ENCODE results near the gene MPI. TPM values are rescaled to one million over a fixed set of nuclear protein-coding genes. Genes with fewer than 3 reads are reported as not detected.

Gene MPI
- total and polyA plus RNA-seq, 2 donors (not counting 3 experiments of a cell fraction or from before 2014, with no cell fraction given): 36.3 to 69.3 TPM

DNA sequence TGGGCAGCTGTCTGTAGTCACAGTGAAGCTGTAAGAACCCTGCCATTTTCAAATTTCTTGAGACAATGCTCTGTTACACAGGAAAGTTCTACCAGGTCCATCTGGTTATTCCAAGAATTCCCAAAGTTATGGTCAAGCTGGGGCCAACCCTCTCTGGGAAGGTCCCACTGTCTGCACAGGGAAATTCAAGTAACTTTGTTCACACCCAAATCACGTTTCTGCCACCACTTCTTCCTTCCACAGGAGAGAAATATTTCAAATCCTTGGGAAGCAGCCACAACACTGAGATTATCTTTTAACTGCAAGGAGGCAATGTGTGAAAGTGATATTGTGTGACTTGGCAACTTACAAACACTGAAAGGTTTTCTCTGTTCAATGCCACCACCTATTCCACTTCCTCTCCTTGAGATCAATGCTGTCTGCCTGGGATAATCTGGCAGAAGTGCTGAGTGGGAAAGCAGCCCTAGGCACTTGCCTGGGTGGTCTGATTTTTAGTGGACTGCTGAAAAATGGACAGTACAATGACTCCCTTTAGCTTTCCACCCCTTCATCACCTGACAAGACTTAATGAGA is 22.3 kb upstream of the MPI start:
- Histone ChIP-seq H2AFZ (ENCODE audit: low read depth, low read length) (no peak overlapping the region), H3K9me1 (replicated peaks; ENCODE audit: control insufficient read depth, extremely low read depth, insufficient read depth, low read length) (no peaks in the 10 kb centered on the region), H4K20me1 (replicated peaks; ENCODE audit: control insufficient read depth, extremely low read depth, insufficient read depth, low read length) (no peaks in the 10 kb centered on the region), H3K9me3 (replicated peaks; ENCODE audit: control insufficient read depth, insufficient read depth, low read length) (no peaks in the 10 kb centered on the region), H3K9ac (replicated peaks; ENCODE audit: extremely low read depth, insufficient read depth, low read length) (no peak overlapping the region), H3K4me3 (replicated peaks in 1 of 3; ENCODE audit: insufficient read depth in 1 of 3, low read depth in 1 of 3, low read length in 3 of 3) (no peak overlapping the region), H3K27me3 (ENCODE audit: control insufficient read depth in 2 of 2, insufficient read depth in 2 of 2, low read length in 2 of 2) (no peaks in the 10 kb centered on the region), H3K4me2 (ENCODE audit: insufficient read depth, low read length) (peak overlapping the region; percentile 36), H3K79me2 (ENCODE audit: control insufficient read depth, insufficient read depth, low read length) (peaks cover 61% of the 10 kb centered on the region), H3K27ac (ENCODE audit: insufficient read depth, low read depth, low read length) (peak overlapping the region; percentile 24), H3K36me3 (ENCODE audit: control insufficient read depth in 2 of 2, extremely low read depth in 1 of 2, insufficient read depth in 2 of 2, low read length in 2 of 2) (no peaks in the 10 kb centered on the region), H3K4me1 (ENCODE audit: control insufficient read depth, extremely low read depth, insufficient read depth, low read length) (peaks cover 41% of the 10 kb centered on the region)
- dilution Hi-C loops (cut with MboI; ENCODE audit: extremely low pct_ligation_motif_present, low sequenced_read_pairs) (no loop called here), intact Hi-C loops (cut with micrococcal nuclease) (no loop called here)
- ChIA-PET POLR2A (no interaction called here), CTCF (interaction anchor here (6.4 kb wide), 1 partner anchor 34 kb away, joined by 54 read pairs; no protein-coding TSS in a partner anchor)
- TF ChIP-seq JUN (IDR thresholded peaks at IDR 0.05; ENCODE audit: borderline replicate concordance, insufficient read depth, insufficient read length, low read depth) (no peak), MYC (IDR thresholded peaks at IDR 0.05; ENCODE audit: low read depth, low read length) (no peak), FOS (IDR thresholded peaks at IDR 0.05; ENCODE audit: borderline replicate concordance, insufficient read depth, low read length) (no peak), EZH2 (IDR thresholded peaks at IDR 0.05; ENCODE audit: borderline replicate concordance, low read depth, low read length, severe bottlenecking) (no peak), POLR2A (IDR thresholded peaks at IDR 0.05; ENCODE audit: low read depth, low read length) (no peak), GATA2 (IDR thresholded peaks at IDR 0.05; ENCODE audit: insufficient read depth, insufficient read length, low read depth, low read length) (no peak), POLR2AphosphoS5 (IDR thresholded peaks at IDR 0.05; ENCODE audit: insufficient read depth, low read depth, low read length) (no peak)
- TF ChIP-seq, protein P1, sequence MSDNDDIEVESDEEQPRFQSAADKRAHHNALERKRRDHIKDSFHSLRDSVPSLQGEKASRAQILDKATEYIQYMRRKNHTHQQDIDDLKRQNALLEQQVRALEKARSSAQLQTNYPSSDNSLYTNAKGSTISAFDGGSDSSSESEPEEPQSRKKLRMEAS (IDR thresholded peaks at IDR 0.05; ENCODE audit: insufficient read depth, insufficient read length): no peak
- TF ChIP-seq, protein P2, sequence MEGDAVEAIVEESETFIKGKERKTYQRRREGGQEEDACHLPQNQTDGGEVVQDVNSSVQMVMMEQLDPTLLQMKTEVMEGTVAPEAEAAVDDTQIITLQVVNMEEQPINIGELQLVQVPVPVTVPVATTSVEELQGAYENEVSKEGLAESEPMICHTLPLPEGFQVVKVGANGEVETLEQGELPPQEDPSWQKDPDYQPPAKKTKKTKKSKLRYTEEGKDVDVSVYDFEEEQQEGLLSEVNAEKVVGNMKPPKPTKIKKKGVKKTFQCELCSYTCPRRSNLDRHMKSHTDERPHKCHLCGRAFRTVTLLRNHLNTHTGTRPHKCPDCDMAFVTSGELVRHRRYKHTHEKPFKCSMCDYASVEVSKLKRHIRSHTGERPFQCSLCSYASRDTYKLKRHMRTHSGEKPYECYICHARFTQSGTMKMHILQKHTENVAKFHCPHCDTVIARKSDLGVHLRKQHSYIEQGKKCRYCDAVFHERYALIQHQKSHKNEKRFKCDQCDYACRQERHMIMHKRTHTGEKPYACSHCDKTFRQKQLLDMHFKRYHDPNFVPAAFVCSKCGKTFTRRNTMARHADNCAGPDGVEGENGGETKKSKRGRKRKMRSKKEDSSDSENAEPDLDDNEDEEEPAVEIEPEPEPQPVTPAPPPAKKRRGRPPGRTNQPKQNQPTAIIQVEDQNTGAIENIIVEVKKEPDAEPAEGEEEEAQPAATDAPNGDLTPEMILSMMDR (IDR thresholded peaks at IDR 0.05; ENCODE audit: extremely low read depth in 1 of 2, insufficient read depth in 1 of 2, low read depth in 1 of 2, low read length in 2 of 2): no peak
- FAIRE-seq (no peak), DNase-seq (ENCODE audit: low read depth, low spot score) (no peak)
- BruUV-seq (replicated peaks): no TSS peak
